HG02623 (cell line): ENCODE data around the gene GIPC2.
"Not testable (repeated sequence)": the region's sequence is repeated elsewhere in the genome, so short reads cannot be mapped to it uniquely, and the experiment has no call there.

ENCODE experiments used
- ATAC-seq: cut with Tn5 transposase; IDR thresholded peaks from one replicate; pipeline ENCODE4 v1.9.1; 2021; ENCODE audit warnings: moderate library complexity; ENCODE audit not compliant: unreplicated experiment

The GIPC2 gene

GRCh38 chr1:78091886-78092285, 46.1 kb downstream of the GIPC2 start:
- no peak for ATAC-seq

GRCh38 chr1:78092643-78093042, 46.9 kb downstream of the GIPC2 start:
- no peak for ATAC-seq

GRCh38 chr1:78093560-78093959, 47.8 kb downstream of the GIPC2 start:
- ATAC-seq, result no peak

- no peak for ATAC-seq
Observed at GRCh38 chr1:78094639-78095038, 48.9 kb downstream of the GIPC2 start.

- ATAC-seq, result no peak
Observed at GRCh38 chr1:78095593-78095992, 49.8 kb downstream of the GIPC2 start.

- no peak for ATAC-seq
Observed at GRCh38 chr1:78096017-78096416, 50.3 kb downstream of the GIPC2 start.

GRCh38 chr1:78096976-78097375, 51.2 kb downstream of the GIPC2 start:
- ATAC-seq, result no peak

GRCh38 chr1:78101051-78101450, 55.3 kb downstream of the GIPC2 start:
- no peak for ATAC-seq

GRCh38 chr1:78101514-78101913, 55.7 kb downstream of the GIPC2 start:
- no peak for ATAC-seq

GRCh38 chr1:78102082-78102481, 56.3 kb downstream of the GIPC2 start:
- ATAC-seq, result no peak

- ATAC-seq, result no peak
Observed at GRCh38 chr1:78102916-78103315, 57.1 kb downstream of the GIPC2 start.

GRCh38 chr1:78104322-78104721, 58.6 kb downstream of the GIPC2 start:
- ATAC-seq, result no peak

- ATAC-seq, result not testable (repeated sequence)
Observed at GRCh38 chr1:78109659-78110058, 63.9 kb downstream of the GIPC2 start.

- no peak for ATAC-seq
Observed at GRCh38 chr1:78113156-78113916, 67.6 kb downstream of the GIPC2 start.

GRCh38 chr1:78114034-78114956, 68.5 kb downstream of the GIPC2 start:
- ATAC-seq, result peak; percentile 96

- ATAC-seq, result not testable (repeated sequence)
Observed at GRCh38 chr1:78120485-78120884, 74.7 kb downstream of the GIPC2 start.

GRCh38 chr1:78121710-78122109, 75.9 kb downstream of the GIPC2 start:
- no peak for ATAC-seq

- no peak for ATAC-seq
Observed at GRCh38 chr1:78122389-78122788, 76.6 kb downstream of the GIPC2 start.

GRCh38 chr1:78126506-78126905, 80.7 kb downstream of the GIPC2 start:
- ATAC-seq, result no peak

GRCh38 chr1:78132174-78132947, 86.6 kb downstream of the GIPC2 start:
- ATAC-seq, result no peak

GRCh38 chr1:78132948-78133322, 87.2 kb downstream of the GIPC2 start:
- no peak for ATAC-seq
